HT-29 (cell line): ENCODE results near the gene EYA2. TPM values are rescaled to one million over a fixed set of nuclear protein-coding genes. Genes with fewer than 3 reads are reported as not detected.

Source experiments
- DNase-seq: peaks from one replicate; pipeline ENCODE4 v3.0.0-alpha.2; 2015; ENCODE audit warnings: low spot score
- total RNA-seq: library from RNA; depleted of rRNA; stranded (reverse); fragments of >200 nt; shearing (Covaris generic); gene quantifications from 2 replicates; pipeline ENCODE4 v1.2.3, GENCODE V29; 2014

The EYA2 gene
- total RNA-seq, 1 experiment from 2014 or later: not detected

DNA sequence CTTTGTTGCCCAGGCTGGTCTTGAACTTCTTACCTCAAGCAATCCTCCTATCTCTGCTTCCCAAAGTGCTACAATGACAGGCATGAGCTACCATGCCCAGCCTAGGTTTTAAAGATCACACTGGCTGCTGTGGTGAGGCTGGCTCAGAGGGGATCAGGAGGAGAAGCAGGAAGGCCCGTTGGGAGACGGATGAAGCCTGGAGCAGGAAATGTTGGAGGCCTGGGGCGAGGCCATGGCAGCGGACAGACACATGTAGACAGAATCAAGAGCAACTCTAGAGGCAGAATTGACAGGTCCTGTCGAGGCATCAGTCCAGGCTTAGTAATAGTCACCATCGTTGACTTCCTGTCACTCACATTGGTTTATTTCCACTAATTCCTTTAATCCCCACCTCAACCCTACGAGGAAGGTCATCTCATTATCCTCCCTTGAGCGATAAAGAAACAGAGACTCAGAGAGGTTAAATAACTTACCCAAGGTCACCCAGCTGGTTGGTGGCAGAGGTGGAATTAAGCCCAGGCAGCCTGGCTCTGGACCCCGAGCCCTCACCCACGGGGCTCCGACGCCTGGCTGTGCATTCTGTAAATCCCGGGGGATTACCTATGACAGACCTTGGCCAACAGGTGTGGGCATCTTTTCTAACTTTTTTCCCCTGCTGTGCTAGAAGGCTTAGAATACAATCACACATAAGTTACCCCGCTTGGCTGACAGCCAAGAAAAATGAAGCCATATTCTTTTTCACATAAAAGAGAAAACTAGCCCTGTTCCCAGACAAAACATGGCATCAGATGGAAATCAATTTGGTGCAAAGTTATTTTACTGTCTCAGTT is 113.4 kb downstream of the EYA2 start:
- no peak for DNase-seq

DNA sequence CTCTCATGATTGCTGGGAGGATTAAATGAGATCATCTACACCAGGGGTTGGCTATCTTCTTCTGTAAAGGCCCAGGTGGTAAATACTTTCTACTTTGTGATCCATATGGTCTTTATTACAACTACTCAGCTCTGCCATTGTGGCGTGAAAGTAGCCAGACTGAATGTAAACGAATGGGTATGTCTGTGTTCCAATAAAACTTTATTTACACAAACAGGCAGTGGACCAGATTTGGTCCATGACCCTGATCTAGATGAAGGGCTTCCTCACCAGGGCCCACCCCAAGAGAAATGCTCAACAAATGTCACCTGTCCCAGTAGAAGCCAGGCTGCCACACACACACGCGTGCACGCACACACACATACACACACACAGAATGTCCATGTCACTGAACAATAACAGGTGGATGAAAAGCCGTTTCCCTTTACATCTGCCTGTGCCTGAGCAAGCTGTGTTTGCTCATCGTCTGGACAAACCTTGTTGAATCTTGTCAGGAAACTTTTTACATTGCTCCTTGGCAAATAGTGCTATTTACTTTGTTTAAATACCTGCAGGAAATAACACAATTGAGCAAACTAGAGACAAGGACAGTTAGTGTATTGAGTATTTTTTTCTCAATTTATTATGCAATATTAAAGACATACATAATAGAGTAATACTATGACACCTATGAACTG is 114.3 kb downstream of the EYA2 start:
- DNase-seq: no peak

DNA sequence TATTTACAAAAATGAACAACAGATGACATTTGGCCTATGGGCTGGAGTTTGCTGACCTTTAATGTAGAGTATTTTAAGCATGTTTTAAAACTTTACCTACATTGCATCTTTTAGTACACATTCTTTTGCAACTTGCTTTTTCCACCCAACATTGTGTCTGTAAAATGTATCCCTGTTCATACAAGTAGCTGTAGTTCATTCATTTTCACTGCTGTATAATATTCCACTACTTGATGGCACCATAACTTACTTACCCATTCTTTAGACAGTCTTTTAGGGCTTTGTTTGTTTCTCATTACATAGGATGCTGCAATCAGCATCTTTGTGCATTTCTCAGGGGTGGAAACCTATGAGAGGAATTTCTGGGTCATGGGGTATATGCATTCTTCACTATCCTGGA is 115.1 kb downstream of the EYA2 start:
- DNase-seq: no peak

DNA sequence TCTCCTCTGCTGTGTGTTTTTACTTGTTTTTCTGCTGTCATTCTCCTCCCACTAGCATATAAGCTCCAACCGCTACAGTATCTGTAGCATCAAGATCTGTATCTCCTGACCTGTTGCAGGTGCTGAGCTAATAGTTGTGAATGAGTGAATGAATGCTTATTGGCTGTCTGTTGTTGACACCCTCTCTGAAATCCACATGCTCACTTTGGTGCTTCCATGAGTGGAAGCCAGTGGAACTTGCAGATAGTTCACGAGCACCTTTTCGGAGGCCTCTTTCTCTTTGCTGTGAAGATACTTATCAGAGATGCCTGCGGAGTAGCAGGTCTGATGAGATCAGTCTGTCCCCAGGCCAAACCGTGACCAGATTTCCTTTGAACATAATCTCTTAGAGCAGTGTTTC is 117.3 kb downstream of the EYA2 start:
- DNase-seq: no peak

DNA sequence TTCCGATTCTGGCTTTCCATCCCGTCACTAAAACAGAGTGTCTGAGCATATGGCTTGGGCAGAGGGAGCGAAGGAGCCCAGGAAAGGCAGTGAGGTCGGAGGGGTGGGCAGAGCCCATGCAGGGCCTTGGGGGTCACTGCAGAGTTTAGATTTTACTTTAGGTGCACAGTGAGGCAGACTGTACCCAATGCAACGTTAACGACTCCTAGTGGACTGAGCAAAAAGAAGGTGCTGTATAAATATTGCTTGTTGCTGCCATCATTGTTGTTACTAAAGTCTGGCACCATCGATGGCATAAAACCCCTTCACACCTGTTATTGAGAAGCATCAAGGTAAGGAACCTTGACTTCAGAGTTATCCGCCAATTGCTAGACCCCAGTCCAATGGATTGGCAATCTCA is 119.0 kb downstream of the EYA2 start:
- DNase-seq: no peak

DNA sequence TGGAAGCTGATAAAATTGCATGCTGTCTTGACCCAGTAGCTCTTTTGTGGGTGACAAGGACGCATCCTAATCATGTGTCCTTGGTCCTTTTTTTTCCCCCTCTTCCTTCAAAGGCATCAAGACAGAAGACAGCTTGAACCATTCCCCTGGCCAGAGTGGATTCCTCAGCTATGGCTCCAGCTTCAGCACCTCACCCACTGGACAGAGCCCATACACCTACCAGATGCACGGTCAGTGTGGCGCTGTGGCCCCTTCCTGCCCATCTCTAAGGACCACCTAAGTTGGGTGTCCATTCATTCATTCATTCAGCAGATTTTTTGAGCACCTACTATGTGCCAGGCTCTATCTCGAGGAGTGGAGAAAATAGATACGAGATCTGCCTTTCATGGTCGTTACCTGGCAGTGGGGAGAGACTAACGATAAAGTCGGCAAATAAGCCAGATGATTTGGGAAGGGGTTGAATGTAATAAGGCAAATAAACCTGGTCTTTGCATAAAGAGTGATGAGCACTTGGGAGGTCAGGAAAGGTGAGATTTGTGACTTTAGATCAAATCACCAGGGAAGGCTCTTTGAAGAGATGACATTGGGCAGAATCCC is 121.5 kb downstream of the EYA2 start:
- DNase-seq: no peak

DNA sequence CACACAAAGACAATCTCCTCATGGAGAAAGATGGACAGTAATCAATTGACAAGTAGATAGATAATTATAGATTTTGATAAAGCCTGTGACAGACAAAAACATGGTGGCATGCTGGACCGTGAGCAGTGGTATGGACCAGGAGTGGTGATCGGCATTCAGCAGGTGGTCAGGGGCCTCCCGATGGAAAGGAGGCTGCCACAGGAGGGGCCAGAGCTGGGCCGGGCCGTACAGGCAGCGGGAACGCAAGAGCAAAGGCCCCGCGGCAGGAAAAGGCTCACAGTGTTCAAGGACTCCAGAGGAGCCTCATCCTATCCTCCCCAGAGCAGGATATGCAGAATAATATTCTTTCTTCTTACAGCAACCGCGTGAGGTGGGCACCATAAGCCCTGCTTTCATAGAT is 123.7 kb downstream of the EYA2 start:
- no peak for DNase-seq

DNA sequence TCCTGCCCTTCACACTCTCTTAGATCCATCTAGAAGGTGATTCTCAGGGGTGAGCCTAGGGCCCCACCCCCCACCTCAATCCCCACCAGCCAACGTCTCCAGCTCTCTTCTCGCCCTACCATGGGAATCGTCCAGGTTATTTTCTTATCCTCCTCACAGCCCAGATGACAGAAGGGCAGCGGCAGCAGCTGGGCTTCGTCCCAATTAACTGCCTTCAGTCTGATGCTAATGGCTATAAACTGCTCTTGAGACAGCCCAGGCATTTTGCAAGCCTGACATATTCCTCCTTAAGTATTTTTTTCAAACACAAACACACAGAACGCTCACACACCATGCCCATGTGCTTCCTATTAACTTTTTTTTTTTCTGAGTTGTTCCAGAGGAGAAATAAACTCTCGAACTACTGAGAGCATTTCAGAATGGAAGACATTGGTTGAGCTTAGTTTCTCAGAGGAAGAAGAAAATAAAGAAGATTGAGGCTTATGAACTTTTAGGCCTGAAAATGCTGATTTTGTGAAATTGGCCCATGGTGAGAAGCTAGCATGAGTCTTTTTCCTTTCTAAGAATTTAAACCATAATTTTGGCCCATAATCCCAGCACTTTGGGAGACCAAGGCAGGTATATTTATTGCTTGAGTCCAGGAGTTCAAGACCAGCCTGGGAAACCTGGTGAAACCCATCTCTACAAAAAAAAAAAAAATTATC is 124.6 kb downstream of the EYA2 start:
- DNase-seq: no peak

DNA sequence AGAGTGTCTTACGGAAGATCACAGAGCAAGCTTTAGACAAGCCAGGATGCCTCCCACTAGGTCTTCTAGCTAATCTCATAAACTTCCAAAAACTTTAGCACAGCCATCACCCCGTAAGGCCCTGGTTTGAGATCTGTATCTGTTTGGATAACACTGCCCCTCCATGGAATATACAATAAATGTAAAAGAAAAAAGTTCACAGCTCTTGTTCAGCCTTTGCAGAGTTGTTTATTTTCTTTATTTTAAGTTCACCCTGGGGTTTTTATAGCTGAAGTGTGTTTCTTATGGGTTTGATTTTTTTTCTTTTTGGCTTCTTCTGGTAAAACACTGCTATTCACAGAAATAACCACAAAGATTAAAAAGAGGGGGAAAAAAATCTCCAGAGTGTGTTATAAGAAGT is 125.6 kb downstream of the EYA2 start:
- DNase-seq: no peak

DNA sequence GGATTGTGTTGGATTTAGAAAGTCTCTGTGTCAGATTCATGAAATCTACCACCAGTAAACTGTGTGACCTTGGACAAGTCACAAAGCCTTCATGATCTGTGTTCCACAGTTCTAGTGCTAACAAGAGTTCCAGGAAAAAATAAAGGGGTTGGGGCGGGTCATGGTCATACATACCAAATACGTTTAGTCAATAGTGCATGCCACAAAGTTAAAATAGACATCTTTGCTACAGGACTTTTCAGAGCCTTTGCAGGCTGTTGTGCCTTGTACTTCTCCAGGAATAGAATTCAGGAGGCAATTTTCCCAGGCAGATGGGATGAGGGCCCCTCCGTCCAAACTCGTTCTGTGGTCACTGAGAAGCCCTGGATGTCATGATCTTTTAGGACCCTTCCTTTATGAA is 127.2 kb downstream of the EYA2 start:
- DNase-seq: no peak

DNA sequence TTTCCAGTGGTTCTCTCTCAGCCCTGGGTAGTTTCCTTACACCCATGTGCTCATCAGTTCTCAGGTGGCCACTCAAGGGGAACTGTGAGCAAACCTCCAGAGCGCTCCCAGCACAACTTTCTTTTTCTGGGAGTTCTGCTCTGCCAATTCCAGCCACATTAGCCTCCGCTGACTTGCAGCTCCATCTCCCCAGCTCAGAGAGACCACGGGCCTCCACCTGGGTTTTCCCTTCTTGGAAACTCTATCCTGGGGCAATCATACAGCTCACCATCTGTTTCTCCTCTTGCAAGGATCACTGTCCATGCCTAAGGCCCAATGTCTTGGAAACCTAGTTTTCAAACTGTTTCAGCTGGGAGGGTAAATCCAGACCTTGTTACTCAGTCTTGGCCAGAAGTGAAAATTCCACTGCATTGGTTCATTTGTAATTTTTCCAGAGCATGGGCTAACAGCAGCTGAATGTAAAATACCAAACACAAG is 129.9 kb downstream of the EYA2 start:
- DNase-seq: no peak

DNA sequence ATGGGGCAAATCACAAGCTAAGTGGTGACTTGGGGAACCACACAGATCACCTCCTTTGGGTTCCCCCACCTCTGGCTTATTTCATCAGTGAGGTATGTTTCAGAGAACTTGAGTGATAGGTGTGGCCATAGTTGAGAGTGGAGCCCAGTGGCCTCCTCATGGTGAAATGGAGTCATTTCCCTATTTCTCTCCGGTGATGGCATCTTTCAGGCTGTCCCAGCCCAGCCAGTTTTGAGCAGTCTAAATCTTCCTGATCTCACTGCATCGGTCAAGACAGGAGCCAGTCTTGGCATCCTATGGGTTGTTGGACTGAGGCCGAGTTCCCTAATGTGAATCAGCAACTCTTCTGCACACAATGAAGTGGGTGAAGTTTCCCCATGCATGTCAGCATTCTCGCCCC is 132.4 kb downstream of the EYA2 start:
- DNase-seq: no peak

DNA sequence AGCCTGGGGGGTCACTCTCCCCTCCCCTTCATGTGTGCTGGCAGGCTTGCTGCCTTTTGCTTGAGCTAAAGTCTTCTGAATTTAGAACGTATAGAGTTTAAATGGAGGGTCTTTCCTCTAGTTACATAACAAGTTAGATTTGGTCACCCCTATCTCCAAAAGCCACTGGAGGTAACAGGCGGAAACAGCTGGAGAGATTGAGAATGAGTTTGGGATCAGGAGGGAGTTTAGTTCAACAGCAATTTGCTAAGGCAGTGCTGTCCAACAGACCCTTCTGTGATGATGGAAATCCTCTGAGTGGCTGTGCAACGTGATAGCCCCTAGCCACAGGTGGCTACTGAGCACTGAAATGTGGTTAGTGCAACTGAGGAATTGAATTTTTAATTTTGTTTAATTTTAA is 132.8 kb downstream of the EYA2 start:
- no peak for DNase-seq

DNA sequence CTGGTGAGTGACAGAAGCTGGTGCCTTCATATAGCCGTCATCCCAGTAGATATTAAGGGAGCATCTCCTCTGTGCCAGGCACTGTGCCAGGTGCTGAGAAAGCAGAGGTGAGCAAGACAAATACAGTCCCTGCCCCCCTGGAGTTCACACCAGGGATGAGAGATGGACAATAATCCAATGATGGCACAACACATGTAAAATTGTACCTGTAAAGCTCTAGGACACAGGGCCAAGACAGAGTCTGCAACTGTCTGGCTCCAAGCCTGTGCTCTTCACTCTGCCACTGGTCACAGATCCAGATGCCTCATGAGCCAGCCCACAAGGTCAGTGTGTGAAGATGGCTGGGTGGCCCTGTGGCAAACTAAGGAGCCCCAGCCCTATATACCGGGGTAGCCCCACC is 133.8 kb downstream of the EYA2 start:
- DNase-seq: no peak

DNA sequence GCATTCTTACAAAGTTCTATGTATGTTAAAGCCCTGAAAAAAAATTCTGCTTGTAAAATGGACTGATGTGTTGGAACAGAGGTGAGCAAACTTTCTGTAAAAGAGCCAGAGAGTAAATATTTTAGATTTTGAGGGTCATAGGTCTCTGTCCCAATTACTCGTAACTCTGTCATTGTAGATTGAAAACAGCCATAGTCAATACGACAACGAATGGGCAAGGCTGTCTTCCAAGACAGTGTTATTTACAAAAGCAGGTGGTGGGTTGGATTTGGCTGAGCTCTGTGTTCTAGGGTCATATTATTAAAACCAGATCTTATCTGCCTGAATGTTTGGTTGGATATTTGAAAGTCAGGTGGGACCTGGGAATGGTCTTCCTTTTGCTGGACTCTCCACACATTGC is 135.2 kb downstream of the EYA2 start:
- no peak for DNase-seq

DNA sequence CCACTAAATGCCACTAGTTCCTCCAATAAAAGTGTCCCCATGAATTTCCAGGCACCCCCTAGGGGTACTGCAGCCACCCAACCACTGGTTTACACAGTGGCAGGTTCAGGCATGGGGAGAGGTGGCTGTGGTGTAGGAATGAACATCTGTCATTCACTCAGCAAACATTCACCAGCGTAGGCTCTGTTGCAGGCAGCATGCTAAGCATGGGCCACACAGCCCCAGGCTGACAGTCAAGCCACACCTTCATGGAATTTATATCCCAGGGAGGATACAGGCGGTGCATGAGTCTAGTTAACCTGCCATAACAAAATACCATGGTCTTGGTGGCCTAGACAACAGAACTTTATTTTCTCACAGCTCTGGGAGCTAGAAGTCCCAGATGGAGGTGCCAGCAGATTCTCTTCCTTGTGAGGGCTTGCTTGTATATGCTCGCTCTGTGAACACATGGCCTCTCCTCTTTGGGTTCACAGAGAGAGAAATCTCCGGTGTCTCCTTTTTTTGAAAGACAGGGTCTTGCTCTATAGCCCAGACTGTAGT is 135.7 kb downstream of the EYA2 start:
- no peak for DNase-seq

DNA sequence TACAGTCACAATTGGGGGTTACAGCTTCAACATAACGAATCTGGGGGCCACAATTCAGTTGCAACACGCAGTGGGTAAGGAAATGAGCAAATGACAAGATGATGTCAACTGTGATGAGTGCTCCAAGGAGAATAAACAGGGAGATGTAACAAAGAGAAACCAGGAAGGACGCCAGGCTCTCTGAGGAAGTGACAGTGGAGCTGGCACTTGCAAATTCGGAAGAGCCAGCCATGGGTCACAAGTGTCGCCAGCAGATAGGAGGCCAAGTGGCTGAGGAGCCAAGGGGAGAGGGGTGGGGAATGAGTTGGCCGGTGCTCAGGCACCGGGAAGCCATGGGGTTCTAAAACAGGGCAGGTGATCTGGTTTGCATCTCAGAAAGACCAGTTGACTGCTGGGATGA is 136.4 kb downstream of the EYA2 start:
- DNase-seq: no peak

DNA sequence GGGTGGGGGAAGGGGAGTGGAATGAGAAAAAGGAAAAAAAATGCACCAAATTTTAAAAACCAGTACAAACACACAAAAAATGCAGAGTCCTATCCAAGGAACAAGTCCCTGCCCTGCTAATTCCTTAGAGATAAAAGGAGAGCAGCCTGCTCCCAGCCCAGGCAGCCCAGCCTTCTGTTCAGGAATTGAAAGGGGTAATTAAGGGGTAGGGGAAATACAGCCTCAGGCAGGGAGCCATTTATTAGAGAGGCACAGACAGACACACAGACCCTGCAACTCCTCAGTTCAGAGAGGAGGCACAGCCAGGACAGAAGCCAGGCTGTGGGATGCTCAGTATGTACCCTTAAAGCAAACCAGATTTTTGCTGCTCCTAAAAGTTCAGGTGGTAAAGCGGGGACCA is 137.2 kb downstream of the EYA2 start:
- DNase-seq: no peak

DNA sequence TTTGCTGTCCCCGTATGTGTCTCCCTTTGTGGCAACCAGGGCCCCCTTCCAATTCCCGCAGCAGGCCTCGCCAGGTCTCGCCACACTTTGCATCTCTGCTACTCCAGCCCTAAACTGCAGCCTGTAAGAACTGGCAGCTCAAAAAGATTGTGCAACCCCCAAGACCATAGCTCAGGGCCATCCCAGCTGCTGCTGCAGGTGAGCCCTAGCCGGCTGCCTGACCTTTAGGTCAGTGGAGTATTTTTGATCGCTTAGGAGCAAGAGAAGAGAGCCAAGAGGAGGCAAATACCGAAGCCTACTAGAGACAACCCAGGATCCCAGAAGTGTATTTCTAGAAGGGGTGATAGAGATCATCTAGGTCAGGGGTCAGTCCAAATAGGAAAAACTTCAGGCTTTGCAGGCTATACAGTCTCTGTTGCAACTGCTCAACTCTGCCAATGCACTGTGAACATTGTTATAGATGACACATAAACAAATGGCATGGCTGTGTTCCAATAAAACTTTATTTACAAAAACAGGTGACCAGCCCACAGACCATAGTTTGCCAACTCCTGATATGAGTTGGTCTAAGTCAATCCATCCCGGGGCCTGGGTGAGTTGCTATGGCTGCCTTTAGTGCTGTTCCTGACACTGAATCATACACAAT is 138.4 kb downstream of the EYA2 start:
- no peak for DNase-seq

DNA sequence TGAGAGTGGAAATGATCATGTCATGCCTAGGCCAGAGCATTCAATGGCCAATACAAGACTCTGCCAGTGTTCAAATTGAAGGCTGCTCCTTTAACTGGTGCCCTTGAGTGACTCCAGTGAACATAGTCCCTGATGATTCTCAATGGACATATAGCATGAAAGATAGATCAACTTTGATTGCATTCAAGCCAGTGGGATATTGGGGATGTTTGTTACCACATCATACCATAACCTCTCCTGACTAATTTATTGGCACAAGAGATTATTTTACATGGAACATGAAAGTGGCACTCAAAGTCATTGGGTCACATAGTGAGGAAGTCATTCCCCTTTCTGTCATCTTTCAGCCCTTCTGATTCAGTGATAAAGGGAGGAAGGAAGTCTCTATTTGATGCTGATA is 139.0 kb downstream of the EYA2 start:
- no peak for DNase-seq

DNA sequence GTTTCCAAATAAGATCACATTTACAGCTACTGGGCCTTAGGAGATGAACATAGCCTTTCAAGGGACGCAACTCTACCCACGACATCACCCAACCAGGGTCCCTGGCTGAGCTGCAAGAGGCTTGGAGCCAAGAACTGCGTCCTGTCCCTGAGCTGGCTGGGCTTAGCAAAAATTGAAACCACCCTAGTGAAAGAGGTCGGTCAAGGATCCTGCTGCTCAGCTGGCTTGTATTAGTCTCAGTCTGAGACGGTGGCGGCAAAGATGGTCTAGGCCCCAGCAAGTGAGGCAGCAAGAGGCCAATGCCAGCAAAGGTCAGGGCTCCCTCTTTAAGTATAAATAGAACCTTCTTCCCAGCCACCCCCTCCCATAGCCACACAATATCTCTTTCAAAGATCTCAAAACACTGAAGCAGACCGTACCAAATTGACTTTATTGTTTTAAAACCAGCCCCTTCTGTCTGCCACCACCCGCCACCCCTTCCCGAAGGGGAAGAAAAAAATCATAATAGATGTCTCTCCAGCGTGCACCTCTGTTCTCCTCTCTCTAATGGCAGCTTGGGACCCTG is 140.5 kb downstream of the EYA2 start:
- DNase-seq: no peak
